ENCODE measurements around the gene RNF222.

The RNF222 gene

DNA sequence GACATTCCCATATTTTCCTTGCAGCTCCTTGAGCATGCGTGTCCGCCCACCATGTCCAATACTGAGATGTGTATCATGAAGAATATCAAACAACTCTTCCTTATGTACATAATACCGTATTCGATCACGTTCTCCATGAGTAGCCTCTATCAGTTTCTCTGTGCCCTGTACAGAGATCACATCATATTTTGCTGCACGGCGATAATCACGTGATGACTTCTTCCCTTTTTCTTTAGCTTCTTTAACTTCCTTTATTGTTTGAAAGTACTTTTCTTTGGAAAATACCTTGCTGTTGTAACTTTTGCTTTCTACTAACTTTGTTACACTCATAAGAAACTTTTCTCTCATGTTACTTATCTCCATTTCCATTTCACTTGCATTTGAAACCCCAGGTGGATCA, 27.7 kb downstream of the RNF222 start:
- DNase-seq (ENCODE audit: extremely low read depth, insufficient read length) = no peak
- TF ChIP-seq, protein P1, sequence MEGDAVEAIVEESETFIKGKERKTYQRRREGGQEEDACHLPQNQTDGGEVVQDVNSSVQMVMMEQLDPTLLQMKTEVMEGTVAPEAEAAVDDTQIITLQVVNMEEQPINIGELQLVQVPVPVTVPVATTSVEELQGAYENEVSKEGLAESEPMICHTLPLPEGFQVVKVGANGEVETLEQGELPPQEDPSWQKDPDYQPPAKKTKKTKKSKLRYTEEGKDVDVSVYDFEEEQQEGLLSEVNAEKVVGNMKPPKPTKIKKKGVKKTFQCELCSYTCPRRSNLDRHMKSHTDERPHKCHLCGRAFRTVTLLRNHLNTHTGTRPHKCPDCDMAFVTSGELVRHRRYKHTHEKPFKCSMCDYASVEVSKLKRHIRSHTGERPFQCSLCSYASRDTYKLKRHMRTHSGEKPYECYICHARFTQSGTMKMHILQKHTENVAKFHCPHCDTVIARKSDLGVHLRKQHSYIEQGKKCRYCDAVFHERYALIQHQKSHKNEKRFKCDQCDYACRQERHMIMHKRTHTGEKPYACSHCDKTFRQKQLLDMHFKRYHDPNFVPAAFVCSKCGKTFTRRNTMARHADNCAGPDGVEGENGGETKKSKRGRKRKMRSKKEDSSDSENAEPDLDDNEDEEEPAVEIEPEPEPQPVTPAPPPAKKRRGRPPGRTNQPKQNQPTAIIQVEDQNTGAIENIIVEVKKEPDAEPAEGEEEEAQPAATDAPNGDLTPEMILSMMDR (IDR thresholded peaks at IDR 0.05; ENCODE audit: insufficient read depth, low read length, poor library complexity, severe bottlenecking) = no peak
- H3K4me3 ChIP-seq (replicated peaks; ENCODE audit: low read depth, low read length) = no peak overlapping the region
- peaks cover 2% of the 10 kb centered on the region; the same call in 1 of the 2 replicates for H3K36me3 ChIP-seq (ENCODE audit: control insufficient read depth, insufficient read depth, low read length)
- no peaks in the 10 kb centered on the region for H3K27me3 ChIP-seq (replicated peaks; ENCODE audit: control insufficient read depth, insufficient read depth, low read length)

DNA sequence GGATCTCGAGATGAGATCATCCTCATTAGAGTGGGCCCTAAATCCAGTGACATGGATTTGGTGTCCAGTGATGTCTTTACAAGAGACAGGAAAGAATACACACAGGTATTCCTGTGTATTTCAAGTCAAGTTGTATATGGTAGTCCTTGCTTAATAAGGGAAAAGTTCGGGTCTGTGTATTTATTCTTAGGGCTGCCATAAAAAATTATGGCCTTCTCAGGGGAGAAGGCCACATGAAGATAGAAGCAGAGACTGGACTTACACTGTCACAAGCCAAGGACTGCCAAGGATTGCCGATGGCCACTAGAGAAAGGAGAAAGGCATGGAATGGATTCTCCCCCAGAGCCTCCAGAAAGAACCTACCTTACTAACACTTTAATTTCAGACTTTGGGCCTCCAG, 29.4 kb downstream of the RNF222 start:
- Histone ChIP-seq H3K36me3 (ENCODE audit: control insufficient read depth, insufficient read depth, low read length) (peaks cover 2% of the 10 kb centered on the region; the same call in 1 of the 2 replicates), H3K27me3 (replicated peaks; ENCODE audit: control insufficient read depth, insufficient read depth, low read length) (no peaks in the 10 kb centered on the region), H3K4me3 (replicated peaks; ENCODE audit: low read depth, low read length) (no peak overlapping the region)
- TF ChIP-seq, protein P1 (IDR thresholded peaks at IDR 0.05; ENCODE audit: insufficient read depth, low read length, poor library complexity, severe bottlenecking) = no peak
- no peak for DNase-seq (ENCODE audit: extremely low read depth, insufficient read length)

DNA sequence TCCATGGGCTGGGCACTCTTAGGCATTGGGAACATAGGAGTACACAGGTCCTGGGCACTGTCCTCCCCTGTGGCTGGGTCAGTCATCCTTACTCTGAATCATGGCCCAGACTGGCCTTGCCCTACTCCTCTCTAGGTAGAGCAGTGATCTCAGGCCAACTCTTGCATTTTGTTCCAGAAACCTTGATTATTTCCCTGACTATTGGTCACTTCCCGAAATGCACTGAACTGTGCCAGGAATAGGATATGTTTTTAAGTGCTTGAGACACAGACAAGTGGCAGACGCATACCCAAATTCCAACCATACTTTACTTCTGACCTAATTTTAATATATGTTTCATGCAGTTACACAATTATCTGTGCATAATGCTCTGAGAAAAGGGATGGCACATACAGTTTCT, 31.4 kb downstream of the RNF222 start:
- Histone ChIP-seq H3K36me3 (ENCODE audit: control insufficient read depth, insufficient read depth, low read length) (peaks cover 2% of the 10 kb centered on the region; the same call in 1 of the 2 replicates), H3K27me3 (replicated peaks; ENCODE audit: control insufficient read depth, insufficient read depth, low read length) (no peaks in the 10 kb centered on the region), H3K4me3 (replicated peaks; ENCODE audit: low read depth, low read length) (no peak overlapping the region)
- TF ChIP-seq, protein P1 (IDR thresholded peaks at IDR 0.05; ENCODE audit: insufficient read depth, low read length, poor library complexity, severe bottlenecking) = no peak
- no peak for DNase-seq (ENCODE audit: extremely low read depth, insufficient read length)

DNA sequence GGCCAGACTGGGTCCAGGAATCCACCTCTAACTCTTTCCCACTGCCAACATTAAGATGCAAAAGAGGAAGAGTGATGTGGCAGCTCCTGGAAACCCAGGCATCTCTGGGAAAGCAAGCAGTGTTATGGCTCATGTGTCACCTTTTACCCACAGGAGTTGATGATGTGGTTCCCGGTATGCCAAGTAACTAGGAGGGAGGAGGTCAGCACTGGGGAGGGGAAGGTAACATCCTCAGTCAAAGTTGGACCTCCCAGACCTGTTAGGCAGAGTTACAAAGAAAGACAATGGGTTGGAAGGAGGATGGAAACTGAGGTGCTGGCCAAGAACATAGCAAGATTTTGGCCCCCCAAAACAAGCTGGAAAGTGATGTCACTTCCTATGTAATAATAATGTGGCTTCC, 32.5 kb downstream of the RNF222 start:
- DNase-seq (ENCODE audit: extremely low read depth, insufficient read length) = no peak
- H3K4me3 ChIP-seq (replicated peaks; ENCODE audit: low read depth, low read length) = no peak overlapping the region
- H3K27me3 ChIP-seq (replicated peaks; ENCODE audit: control insufficient read depth, insufficient read depth, low read length) = no peaks in the 10 kb centered on the region
- peaks cover 2% of the 10 kb centered on the region; the same call in 1 of the 2 replicates for H3K36me3 ChIP-seq (ENCODE audit: control insufficient read depth, insufficient read depth, low read length)
- TF ChIP-seq, protein P1 (IDR thresholded peaks at IDR 0.05; ENCODE audit: insufficient read depth, low read length, poor library complexity, severe bottlenecking) = no peak

DNA sequence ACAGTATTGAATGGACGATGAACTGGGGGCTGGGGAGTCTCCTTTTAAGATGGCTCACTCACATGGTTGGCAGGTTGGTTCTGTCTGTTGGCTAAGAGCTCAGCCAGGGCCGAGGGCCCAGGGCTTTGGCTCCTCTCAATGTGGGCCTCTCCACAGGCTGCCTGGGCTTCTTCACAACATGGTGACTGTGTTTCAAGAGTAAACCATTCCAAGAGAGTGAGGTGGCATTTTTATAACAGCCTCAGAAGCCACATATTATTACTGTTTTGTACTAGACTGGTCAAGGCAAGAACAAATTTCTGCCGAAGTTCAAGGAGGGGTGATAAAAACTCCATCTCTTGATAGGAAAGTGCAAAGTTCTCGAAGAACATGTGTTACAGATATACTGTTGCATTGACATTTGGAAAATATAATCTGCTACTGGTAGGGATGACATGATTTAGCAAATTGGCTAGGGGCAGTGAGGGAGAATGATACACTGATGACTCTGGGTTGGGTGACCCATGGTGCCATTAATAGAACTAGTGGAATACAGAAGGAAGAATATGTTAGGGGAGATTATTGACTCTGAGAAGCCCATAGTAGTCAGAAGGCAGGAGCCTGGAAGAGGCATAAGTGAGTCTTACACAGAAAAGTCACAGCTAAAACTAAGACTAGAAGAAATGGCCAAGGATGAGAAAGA, 34.8 kb downstream of the RNF222 start:
- H3K36me3 ChIP-seq (ENCODE audit: control insufficient read depth, insufficient read depth, low read length) = no peaks in the 10 kb centered on the region
- DNase-seq (ENCODE audit: extremely low read depth, insufficient read length) = no peak
- H3K27me3 ChIP-seq (replicated peaks; ENCODE audit: control insufficient read depth, insufficient read depth, low read length) = no peaks in the 10 kb centered on the region
- no peak overlapping the region for H3K4me3 ChIP-seq (replicated peaks; ENCODE audit: low read depth, low read length)
- TF ChIP-seq, protein P1 (IDR thresholded peaks at IDR 0.05; ENCODE audit: insufficient read depth, low read length, poor library complexity, severe bottlenecking) = no peak
